Hippocampal formation (tissue), 2 donors: ENCODE measurements around the gene OXA1L.
"Not testable (repeated sequence)": the region's sequence is repeated elsewhere in the genome, so short reads cannot be mapped to it uniquely, and the experiment has no call there.

ENCODE experiments used
- DNase-seq, 2 donors: peaks; one replicate each; lab custom pipeline; 2025; lab: John Stamatoyannopoulos, UW

The OXA1L gene

DNA sequence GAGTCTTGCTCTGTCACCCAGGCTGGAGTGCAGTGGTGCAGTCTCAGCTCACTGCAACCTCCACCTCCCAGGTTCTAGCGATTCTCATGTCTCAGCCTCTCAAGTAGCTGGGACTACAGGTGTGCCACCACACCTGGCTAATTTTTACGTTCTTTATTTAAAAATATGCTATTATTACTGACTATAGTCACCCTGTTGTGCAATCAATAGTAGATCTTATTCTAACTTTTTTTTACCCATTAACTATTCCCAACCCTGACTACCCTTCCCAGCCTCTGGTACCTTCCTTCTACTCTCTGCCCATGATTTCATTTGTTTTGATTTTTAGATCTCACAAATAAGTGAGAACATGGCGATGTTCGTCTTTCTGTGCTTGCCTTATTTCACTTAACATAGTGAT lies 2.5 kb downstream of the OXA1L start:
- no peak for DNase-seq

GRCh38 chr14:22769369-22769768 lies 2.9 kb downstream of the OXA1L start:
- DNase-seq: peak in 1 of 2 donors; percentile 46

DNA sequence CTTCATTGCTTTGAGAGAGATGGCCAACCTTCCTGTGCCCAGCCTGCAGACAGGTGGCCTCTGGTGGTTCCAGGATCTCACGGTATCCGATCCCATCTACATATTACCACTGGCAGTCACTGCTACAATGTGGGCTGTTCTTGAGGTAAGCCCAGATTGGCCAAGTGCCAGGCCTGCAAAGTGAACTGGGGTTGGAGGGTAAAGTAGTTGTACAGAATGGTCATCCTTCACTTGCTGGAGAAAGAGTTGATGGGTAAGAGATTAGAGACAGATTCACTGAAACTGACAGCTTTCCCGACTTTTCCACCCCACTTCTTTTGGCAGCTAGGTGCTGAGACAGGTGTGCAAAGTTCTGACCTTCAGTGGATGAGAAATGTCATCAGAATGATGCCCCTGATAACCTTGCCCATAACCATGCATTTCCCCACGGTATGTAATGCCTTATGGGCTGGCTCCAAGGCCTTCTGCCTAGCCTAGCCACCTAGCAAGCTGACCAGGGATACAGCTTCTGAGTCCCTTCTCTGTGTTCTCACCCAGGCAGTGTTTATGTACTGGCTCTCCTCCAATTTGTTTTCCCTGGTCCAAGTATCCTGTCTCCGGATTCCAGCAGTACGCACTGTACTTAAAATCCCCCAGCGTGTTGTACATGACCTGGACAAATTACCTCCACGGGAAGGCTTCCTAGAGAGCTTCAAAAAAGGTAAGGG lies 4.1 kb downstream of the OXA1L start:
- DNase-seq: no peak

DNA sequence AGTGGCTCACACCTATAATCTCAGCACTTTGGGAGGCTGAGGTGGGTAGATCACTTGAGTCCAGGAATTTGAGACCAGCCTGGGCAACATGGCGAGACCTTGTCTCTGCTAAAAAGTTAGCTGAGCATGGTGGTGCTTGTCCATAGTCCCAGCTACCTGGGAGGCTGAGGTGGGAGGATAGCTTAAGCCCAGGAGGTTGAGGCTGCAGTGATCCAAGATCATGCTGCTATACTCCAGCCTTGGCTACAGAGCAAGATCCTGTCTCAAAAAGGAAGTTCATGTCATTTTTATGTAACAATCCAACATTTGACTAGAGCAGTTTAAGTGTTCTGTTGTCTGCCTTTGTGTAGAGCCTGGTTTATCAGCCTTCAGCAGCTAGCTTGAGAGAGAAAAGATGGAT lies 6.2 kb downstream of the OXA1L start:
- DNase-seq: no peak

- DNase-seq: no peak
Observed at GRCh38 chr14:22773162-22774010, 6.9 kb downstream of the OXA1L start.

DNA sequence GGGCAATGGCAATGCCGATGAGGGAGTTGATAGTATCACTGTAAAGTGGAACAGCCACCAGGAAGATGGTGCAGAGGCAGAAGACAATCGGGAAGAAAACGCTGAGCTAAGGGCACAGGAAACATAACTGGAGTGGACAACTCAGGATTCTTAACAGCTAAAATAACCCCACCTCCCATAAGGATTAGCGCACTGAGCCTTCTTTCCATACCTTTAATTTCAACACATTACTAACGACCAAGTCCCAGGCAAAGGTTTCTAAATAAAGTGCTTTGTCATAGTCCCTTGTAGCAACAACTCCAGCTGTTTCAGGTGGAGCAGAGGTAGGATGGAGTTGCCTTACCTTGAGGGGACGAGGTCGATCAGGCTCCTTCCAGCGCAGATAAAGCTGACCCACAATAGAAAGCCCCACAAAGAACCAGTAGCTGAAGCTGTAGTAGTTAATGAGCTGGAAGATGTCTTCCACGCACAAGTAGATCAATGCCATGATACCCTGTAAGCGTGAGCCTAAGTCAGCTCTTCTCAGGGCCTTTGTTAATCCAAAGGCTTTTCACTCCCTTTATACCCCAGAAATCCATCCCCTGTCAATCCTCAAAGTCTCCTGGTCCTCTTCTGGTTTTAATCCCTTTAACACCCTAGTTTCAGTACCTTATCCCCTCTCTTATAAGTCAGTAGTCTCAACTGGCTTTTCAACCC lies 7.7 kb downstream of the OXA1L start:
- no peak for DNase-seq

- DNase-seq: no peak
Observed at GRCh38 chr14:22776215-22776614, 9.7 kb downstream of the OXA1L start.

- not testable (repeated sequence) for DNase-seq
Observed at GRCh38 chr14:22776849-22777248, 10.4 kb downstream of the OXA1L start.

DNA sequence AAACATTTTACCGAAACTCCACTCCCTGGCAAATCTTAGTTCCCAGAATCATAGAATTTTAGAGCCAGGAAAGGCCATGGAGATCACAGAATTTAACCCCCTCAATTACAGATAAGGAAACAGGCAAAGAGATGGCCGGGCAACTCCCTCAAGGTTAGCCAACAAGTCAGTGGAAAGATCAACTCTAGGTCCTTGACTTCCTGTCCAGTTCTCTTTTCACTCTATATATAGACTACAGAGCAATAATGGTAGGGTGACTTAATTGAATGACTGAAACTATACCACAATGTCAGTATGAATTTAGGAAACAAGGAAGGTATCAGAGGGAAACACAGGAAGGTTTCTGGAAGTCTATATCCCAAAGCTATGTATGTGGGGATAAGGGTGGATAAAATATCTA lies 11.6 kb downstream of the OXA1L start:
- DNase-seq: no peak

DNA sequence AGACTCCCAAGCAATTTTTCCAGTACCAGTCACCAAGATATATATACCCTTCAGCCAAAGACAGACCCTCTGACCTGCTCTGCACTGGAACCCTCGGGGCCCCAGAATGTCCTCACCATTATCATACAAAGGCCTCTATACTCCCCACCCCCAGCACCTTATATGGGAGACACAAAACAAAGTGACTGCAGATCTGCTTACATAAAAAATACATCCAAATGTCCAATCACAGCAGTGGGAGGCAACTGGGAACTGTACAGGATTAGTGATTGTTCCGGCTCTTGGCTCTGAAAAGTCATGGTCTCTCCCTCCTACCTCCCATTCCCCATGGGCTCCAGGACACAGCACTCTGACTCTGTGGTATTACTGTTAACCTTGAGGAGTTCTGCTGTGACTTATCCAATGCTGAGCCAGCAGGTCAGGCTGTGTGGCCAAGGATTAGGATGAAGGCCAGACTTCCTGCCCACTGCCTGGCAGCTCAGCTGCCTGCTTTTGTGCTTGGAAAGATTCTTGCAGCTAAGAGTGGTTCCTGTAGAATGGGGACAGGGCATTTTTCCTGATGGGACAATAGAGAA lies 13.7 kb downstream of the OXA1L start:
- peak in 1 of 2 donors; percentile 11 for DNase-seq

- no peak for DNase-seq
Observed at GRCh38 chr14:22780941-22781300, 14.4 kb downstream of the OXA1L start.

GRCh38 chr14:22781301-22781991 lies 15.0 kb downstream of the OXA1L start:
- no peak for DNase-seq

- DNase-seq: no peak
Observed at GRCh38 chr14:22786685-22787084, 20.2 kb downstream of the OXA1L start.

DNA sequence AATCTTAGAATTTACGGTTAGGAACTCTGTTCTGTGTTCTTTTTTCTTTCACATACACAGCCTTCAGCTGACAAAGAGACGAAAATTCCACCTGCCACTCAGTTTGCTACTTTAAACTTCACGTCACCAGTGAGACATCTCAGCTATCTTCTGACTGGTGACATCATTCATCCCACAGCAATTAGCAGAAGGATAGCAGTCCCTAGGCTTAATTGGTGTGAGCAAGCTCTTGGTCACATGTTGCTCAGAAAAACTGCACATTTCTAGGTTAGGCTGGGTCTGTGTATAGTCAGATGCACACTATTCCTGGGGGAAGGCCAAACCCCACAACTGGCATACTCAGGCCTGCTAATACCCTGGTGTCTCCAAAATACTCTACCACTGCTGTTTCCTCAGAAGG lies 24.8 kb downstream of the OXA1L start:
- DNase-seq: no peak

- DNase-seq: no peak
Observed at GRCh38 chr14:22792158-22792557, 25.7 kb downstream of the OXA1L start.

DNA sequence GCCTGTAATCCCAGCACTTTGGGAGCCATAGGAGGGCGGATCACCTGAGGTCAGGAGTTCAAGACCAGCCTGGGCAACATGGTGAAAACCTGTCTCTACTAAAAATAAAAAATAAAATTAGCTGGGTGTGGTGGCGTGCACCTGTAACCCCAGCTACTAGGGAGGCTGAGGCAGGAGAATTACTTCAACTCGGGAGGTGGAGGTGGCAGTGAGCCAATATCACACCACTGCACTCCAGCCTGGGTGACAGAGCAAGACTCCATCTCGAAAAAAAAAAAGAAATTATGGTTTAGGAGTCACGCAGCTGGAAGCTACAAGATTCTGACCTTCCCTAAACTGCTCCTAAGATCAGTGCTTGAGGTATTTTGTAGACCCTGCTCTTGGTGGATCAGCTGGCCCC lies 27.1 kb downstream of the OXA1L start:
- DNase-seq: not testable (repeated sequence)

GRCh38 chr14:22793976-22794375 lies 27.5 kb downstream of the OXA1L start:
- no peak for DNase-seq

- no peak for DNase-seq
Observed at GRCh38 chr14:22794551-22794951, 28.1 kb downstream of the OXA1L start.

DNA sequence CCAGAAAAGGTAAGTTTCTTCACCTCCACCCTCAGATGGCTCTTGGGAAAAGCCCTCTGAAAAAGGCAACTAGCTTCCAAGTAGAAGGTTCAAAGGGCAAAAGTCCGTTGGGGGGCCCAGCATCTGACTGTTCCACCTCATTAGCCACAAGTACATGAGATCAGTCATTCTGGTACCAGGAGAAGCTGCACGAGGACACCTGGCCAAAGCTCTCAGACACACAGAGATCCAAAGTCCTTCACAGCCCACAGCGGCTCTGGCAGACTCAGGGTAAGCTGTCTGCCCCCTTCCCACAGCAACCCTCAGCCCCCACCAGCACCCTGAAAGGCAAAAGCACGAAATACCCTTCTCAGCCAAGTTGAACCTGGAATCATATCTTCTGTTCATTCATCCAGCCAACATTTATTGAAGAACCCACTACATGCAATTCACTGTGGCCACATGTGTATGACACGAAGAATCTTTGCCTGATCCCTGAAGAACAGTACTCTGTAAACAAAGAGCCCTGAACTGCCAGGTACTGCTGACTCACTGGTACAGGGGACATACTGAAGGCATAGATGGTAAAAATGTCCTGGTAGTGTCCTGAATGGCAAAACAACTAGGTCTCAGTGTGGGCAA lies 29.7 kb downstream of the OXA1L start:
- DNase-seq: no peak

DNA sequence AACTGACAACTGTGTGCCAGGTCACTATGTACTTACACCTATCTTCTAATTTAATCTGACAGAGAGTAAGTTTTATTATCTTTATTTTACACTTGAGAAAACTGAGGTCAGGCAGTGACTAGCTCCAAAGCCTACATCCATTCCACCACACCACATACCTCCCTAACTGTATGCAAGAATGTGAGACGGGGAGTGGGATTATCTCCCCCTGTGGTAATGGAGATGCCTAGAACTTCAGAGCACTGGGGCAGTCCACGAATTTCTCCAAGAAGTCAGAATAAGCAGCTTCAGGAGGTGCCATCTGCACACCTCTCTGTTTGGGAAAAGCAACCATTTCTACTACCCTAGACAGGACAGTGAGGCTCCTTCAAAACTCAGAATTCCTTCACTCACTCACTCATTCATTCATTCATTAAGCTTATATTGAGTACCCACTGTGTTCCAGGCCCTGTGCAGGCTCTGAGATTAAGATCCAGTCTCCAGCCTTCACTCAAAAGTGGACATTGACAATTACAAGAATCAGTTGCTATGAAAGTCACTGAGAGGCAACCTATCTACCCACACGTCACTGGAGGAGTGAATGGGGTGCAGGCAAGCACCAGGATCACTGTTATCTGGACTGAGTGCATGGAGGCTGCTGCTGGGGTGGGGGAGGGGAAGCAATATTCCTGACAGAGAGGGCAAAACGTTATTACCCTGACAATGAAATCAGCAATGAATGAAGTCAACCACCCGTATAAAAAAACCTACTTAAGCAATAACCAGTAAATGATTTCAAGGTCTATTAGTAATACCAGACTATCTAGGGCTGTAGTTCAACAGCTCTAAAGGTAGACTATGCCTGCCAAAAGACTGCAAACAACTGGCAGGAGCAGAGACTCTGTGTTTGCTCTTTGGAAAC lies 30.8 kb downstream of the OXA1L start:
- DNase-seq: no peak
